Neural cell (in vitro differentiated cells): ENCODE measurements around the gene SYMPK. TPM values are rescaled to one million over a fixed set of nuclear protein-coding genes. Genes with fewer than 3 reads are reported as not detected.

Experiments used
- H2AFZ ChIP-seq: fragments of 200-600, 300-800 bp; sonication (generic), shearing (Covaris generic); 2 replicates; pipeline ENCODE4 v1.6.0; 2014; ENCODE audit warnings: low read depth, mild to moderate bottlenecking, antibody characterized with exemption, low read length, moderate library complexity
- H3F3A ChIP-seq: fragments of 200-600 bp; shearing (Covaris generic); 2 replicates; pipeline ENCODE4 v1.6.1; 2016; ENCODE audit warnings: mild to moderate bottlenecking, moderate library complexity, mixed read lengths, antibody characterized with exemption, low read length; ENCODE audit not compliant: insufficient read depth, poor library complexity, severe bottlenecking
- H3K27ac ChIP-seq: fragments of 200-600, 300-800 bp; sonication (generic), shearing (Covaris generic); 2 replicates; pipeline ENCODE4 v1.5.1; 2014; ENCODE audit warnings: mild to moderate bottlenecking, low read length, moderate library complexity
- H3K27me3 ChIP-seq: fragments of 300-800, 200-600 bp; sonication (generic), shearing (Covaris generic); 2 replicates; pipeline ENCODE4 v1.6.0; 2014; ENCODE audit warnings: mild to moderate bottlenecking, low read depth, low read length, moderate library complexity; ENCODE audit not compliant: insufficient read depth
- H3K36me3 ChIP-seq: fragments of 300-800, 200-600 bp; sonication (generic), shearing (Covaris generic); 2 replicates; pipeline ENCODE4 v1.5.1; 2014; ENCODE audit warnings: mild to moderate bottlenecking, antibody characterized with exemption, low read length, moderate library complexity; ENCODE audit not compliant: insufficient read depth
- H3K4me2 ChIP-seq: fragments of 300-800, 200-600 bp; sonication (generic), shearing (Covaris generic); 2 replicates; pipeline ENCODE4 v1.6.0; 2014; ENCODE audit warnings: mild to moderate bottlenecking, low read length
- H3K4me3 ChIP-seq: fragments of 300-800, 200-600 bp; sonication (generic), shearing (Covaris generic); 2 replicates; pipeline ENCODE4 v1.5.1; 2014; ENCODE audit warnings: mild to moderate bottlenecking, low read length, moderate library complexity
- H3K79me2 ChIP-seq: fragments of 200-600 bp; shearing (Covaris generic); replicated peaks from 2 replicates; pipeline ENCODE4 v1.6.0; 2014; ENCODE audit warnings: mild to moderate bottlenecking, low read length, moderate library complexity; ENCODE audit not compliant: insufficient read depth
- H3K9ac ChIP-seq: fragments of 300-800, 200-600 bp; sonication (generic), shearing (Covaris generic); 2 replicates; pipeline ENCODE4 v1.6.1; 2016; ENCODE audit warnings: mild to moderate bottlenecking, low read length, mixed read lengths
- H3K9me2 ChIP-seq: fragments of 200-600 bp; shearing (Covaris generic); 2 replicates; pipeline ENCODE4 v1.6.1; 2016; ENCODE audit warnings: mild to moderate bottlenecking, low read length, mixed read lengths; ENCODE audit not compliant: insufficient read depth
- H3K9me3 ChIP-seq: fragments of 200-600, 300-800 bp; sonication (generic), shearing (Covaris generic); 2 replicates; pipeline ENCODE4 v1.6.1; 2016; ENCODE audit warnings: mild to moderate bottlenecking, mixed run types, low read length, moderate library complexity, mixed read lengths
- H4K20me1 ChIP-seq: fragments of 200-600 bp; shearing (Covaris generic); 2 replicates; pipeline ENCODE4 v1.6.1; 2016; ENCODE audit warnings: mild to moderate bottlenecking, mixed run types; ENCODE audit not compliant: insufficient read depth
- CTCF ChIP-seq: fragments of 450-650 bp; IDR thresholded peaks from 2 replicates; pipeline ENCODE4 v1.5.1; 2014; ENCODE audit warnings: antibody characterized with exemption, mild to moderate bottlenecking, moderate library complexity; ENCODE audit not compliant: poor library complexity, severe bottlenecking
- EP300 ChIP-seq: fragments of 450-650 bp; conservative IDR thresholded peaks from 2 replicates; pipeline ENCODE4 v1.6.1; 2014; ENCODE audit warnings: antibody characterized with exemption, mild to moderate bottlenecking, moderate library complexity; ENCODE audit not compliant: poor library complexity, severe bottlenecking
- EZH2 ChIP-seq: fragments of 200-600, 300-800 bp; shearing (Covaris generic), sonication (generic); IDR thresholded peaks from 2 replicates; pipeline ENCODE4 v1.6.1; 2014; ENCODE audit warnings: antibody characterized with exemption, low read length, borderline replicate concordance, mild to moderate bottlenecking; ENCODE audit not compliant: insufficient read depth, poor library complexity, severe bottlenecking
- MXI1 ChIP-seq: fragments of 450-650 bp; conservative IDR thresholded peaks from 2 replicates; pipeline ENCODE4 v1.6.1; 2014; ENCODE audit warnings: antibody characterized with exemption, mild to moderate bottlenecking; ENCODE audit not compliant: poor library complexity, severe bottlenecking
- POLR2AphosphoS5 ChIP-seq: IDR thresholded peaks from 2 replicates; pipeline ENCODE4 v1.6.1; 2012
- RAD21 ChIP-seq: fragments of 450-650 bp; conservative IDR thresholded peaks from 2 replicates; pipeline ENCODE4 v1.6.1; 2014; ENCODE audit warnings: antibody characterized with exemption, mild to moderate bottlenecking, moderate library complexity
- SMC3 ChIP-seq: fragments of 450-650 bp; conservative IDR thresholded peaks from 2 replicates; pipeline ENCODE4 v1.6.1; 2014; ENCODE audit warnings: antibody characterized with exemption, mild to moderate bottlenecking, moderate library complexity; ENCODE audit not compliant: poor library complexity
- TAF1 ChIP-seq: IDR thresholded peaks from 2 replicates; pipeline ENCODE4 v1.6.1; 2012; ENCODE audit warnings: low read depth
- polyA plus RNA-seq: library from polyadenylated mRNA; depleted of rRNA; stranded (reverse); fragments of >200 nt; gene quantifications from 2 replicates; pipeline ENCODE4 v1.2.3, GENCODE V29; 2014
- TF ChIP-seq, protein P1 (sequence below): IDR thresholded peaks from 2 replicates; pipeline ENCODE4 v1.6.1; 2012; ENCODE audit warnings: borderline replicate concordance

The SYMPK gene
- polyA plus RNA-seq, 1 donor from 2014 or later = 22.2 TPM

DNA sequence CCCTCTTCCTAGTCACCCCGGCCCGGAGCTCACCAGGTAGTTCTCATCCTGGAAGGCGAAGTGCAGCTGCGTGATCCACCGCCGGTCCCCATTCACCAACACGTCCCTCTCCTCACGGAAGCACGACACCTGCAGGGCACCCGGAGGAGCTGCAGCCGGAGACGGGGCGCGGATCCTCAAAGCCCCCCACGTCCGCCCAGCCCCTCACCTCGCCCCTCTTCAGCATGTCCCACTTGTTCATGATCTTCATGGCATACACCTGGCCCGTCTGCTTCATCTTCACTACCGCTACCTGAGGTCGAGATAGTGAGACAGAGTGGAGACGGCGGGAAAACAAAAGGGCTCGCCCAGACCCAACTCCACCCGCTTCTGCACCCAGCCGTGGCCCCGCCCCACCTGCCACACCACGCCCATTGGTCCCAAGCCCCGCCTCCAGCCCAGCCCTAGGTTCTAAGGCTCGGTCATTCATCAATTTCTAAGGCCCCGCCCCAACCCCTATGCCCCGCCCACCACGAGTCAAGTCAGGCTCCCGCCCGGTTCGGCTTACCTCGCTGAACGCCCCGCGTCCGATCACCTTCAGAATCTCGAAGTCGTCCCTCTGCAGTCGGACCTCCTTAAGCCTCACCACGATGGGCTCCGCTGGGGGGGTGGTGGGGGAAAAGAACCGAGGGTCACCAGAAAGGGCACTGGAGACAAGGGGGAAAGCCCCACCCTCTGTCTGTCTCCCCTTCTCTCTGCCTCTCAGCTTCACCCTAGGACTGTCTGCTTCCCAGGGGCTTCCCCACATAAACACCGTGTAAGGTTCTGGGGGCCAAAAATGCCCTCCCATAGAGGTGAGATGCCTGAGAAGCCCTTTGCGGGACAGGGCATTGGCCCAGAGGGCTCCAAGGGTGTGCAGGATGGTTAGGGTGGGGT, 83.5 kb downstream of the SYMPK start:
- no peaks in the 10 kb centered on the region for H3K36me3 ChIP-seq
- H3K27ac ChIP-seq = no peak overlapping the region
- TF ChIP-seq RAD21 (peak; percentile 29), SMC3 (peak; percentile 46), EZH2 (no peak), CTCF (peak; percentile 64)
- no peaks in the 10 kb centered on the region for H3K27me3 ChIP-seq
- no peaks in the 10 kb centered on the region for H3K79me2 ChIP-seq
- H3K9me3 ChIP-seq = no peaks in the 10 kb centered on the region
- no peaks in the 10 kb centered on the region for H3K9me2 ChIP-seq
- H3K9ac ChIP-seq = no peak overlapping the region
- no peak overlapping the region for H3K4me3 ChIP-seq
- H3K4me2 ChIP-seq = no peak overlapping the region
- no peak overlapping the region for H2AFZ ChIP-seq
- H4K20me1 ChIP-seq = no peaks in the 10 kb centered on the region
- no peaks in the 10 kb centered on the region for H3F3A ChIP-seq

DNA sequence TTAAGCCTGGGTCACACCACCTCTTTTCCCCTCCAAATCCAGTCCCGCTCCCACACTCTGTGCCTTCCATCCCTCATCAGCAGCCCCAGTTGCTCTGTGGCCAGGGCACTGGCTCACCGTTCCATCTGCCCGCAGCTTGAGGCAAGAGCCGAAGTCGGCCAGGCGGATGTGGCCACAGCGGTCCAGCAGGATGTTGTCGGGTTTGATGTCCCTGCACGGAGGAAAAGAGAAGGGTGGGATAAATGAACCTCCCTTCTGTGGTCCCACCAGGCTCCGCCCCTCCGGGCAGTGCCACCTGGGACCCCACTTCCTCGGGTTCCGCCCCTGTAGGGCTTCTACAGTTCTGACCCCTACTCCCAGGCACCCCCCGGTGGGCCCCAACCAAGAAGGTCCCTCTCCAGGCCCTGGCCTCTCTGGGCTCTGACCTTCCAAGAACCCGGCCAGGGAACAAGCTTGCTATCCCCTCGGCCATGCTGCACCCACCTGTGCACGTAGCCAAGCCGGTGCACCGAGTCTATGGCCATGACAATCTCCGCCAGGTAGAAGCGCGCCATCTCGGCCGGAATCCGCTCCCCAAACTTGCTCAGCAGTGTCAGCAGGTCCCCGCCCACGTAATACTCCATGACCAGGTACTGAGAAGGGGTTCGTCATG, 84.8 kb downstream of the SYMPK start:
- H4K20me1 ChIP-seq = no peaks in the 10 kb centered on the region

More for the DNA sequence above, 84.8 kb downstream of the SYMPK start:
- no peak overlapping the region for H3K4me3 ChIP-seq
- no peaks in the 10 kb centered on the region for H3K27me3 ChIP-seq
- no peak overlapping the region for H2AFZ ChIP-seq
- H3K36me3 ChIP-seq = no peaks in the 10 kb centered on the region
- no peaks in the 10 kb centered on the region for H3F3A ChIP-seq
- no peaks in the 10 kb centered on the region for H3K79me2 ChIP-seq
- H3K9ac ChIP-seq = no peak overlapping the region
- H3K4me2 ChIP-seq = no peak overlapping the region
- H3K9me3 ChIP-seq = no peaks in the 10 kb centered on the region
- no peak overlapping the region for H3K27ac ChIP-seq
- no peaks in the 10 kb centered on the region for H3K9me2 ChIP-seq
- TF ChIP-seq EP300 (no peak), POLR2AphosphoS5 (no peak), EZH2 (no peak), MXI1 (no peak), CTCF (no peak), RAD21 (no peak), TAF1 (no peak), SMC3 (no peak)
- TF ChIP-seq, protein P1, sequence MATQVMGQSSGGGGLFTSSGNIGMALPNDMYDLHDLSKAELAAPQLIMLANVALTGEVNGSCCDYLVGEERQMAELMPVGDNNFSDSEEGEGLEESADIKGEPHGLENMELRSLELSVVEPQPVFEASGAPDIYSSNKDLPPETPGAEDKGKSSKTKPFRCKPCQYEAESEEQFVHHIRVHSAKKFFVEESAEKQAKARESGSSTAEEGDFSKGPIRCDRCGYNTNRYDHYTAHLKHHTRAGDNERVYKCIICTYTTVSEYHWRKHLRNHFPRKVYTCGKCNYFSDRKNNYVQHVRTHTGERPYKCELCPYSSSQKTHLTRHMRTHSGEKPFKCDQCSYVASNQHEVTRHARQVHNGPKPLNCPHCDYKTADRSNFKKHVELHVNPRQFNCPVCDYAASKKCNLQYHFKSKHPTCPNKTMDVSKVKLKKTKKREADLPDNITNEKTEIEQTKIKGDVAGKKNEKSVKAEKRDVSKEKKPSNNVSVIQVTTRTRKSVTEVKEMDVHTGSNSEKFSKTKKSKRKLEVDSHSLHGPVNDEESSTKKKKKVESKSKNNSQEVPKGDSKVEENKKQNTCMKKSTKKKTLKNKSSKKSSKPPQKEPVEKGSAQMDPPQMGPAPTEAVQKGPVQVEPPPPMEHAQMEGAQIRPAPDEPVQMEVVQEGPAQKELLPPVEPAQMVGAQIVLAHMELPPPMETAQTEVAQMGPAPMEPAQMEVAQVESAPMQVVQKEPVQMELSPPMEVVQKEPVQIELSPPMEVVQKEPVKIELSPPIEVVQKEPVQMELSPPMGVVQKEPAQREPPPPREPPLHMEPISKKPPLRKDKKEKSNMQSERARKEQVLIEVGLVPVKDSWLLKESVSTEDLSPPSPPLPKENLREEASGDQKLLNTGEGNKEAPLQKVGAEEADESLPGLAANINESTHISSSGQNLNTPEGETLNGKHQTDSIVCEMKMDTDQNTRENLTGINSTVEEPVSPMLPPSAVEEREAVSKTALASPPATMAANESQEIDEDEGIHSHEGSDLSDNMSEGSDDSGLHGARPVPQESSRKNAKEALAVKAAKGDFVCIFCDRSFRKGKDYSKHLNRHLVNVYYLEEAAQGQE = no peak
